HL-60 (cell line): Measurements from ENCODE around the gene KCNQ5.

Source experiments
- POLR2AphosphoS5 ChIP-seq: IDR thresholded peaks from 2 replicates; pipeline ENCODE4 v1.6.1; 2012; ENCODE audit warnings: low read depth
- TF ChIP-seq, protein P1 (sequence below): IDR thresholded peaks from one replicate; pipeline ENCODE4 v1.5.1; 2011; ENCODE audit warnings: low read length, control low read depth, inconsistent platforms; ENCODE audit not compliant: insufficient read depth

DNA sequence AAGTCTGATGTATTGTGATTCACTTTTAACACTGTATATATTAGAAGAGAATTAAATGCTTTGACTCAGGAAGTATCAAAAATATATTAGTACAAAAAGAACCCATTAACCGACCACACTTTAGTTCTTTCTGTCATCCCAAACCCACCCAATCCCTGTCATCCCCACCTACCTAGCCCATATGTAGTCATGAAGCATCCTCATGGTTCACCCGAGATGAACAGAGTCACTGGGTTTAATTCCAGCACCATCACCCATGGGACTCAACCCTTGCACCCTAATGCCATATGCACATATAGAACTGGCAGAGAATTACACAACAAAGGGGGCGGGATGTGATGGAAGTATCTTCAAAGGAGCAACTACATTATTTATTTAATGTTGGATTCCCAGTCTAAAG, 462.0 kb downstream of the KCNQ5 start:
- TF ChIP-seq POLR2AphosphoS5, result no peak
- TF ChIP-seq, protein P1, sequence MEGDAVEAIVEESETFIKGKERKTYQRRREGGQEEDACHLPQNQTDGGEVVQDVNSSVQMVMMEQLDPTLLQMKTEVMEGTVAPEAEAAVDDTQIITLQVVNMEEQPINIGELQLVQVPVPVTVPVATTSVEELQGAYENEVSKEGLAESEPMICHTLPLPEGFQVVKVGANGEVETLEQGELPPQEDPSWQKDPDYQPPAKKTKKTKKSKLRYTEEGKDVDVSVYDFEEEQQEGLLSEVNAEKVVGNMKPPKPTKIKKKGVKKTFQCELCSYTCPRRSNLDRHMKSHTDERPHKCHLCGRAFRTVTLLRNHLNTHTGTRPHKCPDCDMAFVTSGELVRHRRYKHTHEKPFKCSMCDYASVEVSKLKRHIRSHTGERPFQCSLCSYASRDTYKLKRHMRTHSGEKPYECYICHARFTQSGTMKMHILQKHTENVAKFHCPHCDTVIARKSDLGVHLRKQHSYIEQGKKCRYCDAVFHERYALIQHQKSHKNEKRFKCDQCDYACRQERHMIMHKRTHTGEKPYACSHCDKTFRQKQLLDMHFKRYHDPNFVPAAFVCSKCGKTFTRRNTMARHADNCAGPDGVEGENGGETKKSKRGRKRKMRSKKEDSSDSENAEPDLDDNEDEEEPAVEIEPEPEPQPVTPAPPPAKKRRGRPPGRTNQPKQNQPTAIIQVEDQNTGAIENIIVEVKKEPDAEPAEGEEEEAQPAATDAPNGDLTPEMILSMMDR, result no peak
